Sigmoid colon (tissue), 4 donors: ENCODE results near the gene RAB1B.

ENCODE experiments used
- EP300 ChIP-seq, 4 donors: sonication (generic); formaldehyde crosslinking; IDR thresholded peaks; one replicate each; pipeline ENCODE4 v1.6.1; 2017; ENCODE audit warnings: antibody characterized with exemption in 4 of 4
- POLR2A ChIP-seq, 2 donors: fragments of 450-650 bp; IDR thresholded peaks; one replicate each; pipeline ENCODE4 v1.6.1; 2016; ENCODE audit warnings: antibody characterized with exemption in 2 of 2, mild to moderate bottlenecking in 2 of 2, moderate library complexity in 2 of 2
- POLR2AphosphoS5 ChIP-seq, 4 donors: sonication (generic); formaldehyde crosslinking; IDR thresholded peaks; one replicate each; pipeline ENCODE4 v1.6.1; 2017; ENCODE audit warnings: antibody characterized with exemption in 4 of 4
- TF ChIP-seq, protein P1 (sequence below), 4 experiments: fragments of 450-650 bp in 3 of 4; fragments of 200-600 bp in 1 of 4; IDR thresholded peaks; one replicate each; pipeline ENCODE4 v1.5.1; 2016 to 2019; ENCODE audit warnings: antibody characterized with exemption in 4 of 4, mild to moderate bottlenecking in 3 of 4, moderate library complexity in 2 of 4

DNA sequence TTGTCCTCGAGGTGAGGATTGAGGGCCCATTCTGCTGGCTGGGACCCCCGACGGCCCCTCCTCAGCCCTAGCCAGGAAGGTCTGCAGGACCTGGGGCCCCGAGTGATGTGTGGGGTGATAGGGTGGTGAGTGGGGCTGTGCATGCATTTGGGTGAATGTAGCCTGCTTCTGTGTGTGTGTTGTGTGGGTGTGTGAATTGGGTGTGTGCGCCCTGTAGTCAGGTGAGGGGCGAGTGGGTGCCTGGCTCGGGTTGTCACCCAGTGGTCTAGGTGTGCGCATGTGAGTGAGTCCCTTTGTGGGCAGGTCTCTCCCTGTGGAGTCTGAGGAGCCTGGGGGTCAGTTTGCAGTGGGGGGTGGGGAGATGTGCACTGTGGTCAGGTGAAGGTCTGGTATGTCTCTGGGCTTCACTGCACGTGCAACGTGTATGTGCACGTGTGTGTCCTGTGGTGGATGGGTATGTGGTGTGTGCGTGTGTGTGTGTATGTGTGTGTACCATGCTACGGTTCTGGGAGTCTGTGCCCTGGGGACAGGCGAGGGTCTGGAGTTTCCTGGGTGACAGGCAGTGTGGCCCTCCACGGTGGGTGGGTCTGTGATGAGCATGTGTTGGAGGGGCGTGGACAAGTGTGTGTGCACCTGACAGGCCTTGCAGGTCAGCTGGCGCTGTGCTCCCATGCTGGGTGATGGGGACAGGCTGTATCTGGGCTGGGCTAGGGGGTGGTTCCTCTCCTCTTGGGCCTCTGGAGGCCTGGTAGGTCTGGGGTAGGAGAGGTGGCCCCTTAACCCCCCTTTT, 24.3 kb downstream of the RAB1B start:
- TF ChIP-seq, protein P1, sequence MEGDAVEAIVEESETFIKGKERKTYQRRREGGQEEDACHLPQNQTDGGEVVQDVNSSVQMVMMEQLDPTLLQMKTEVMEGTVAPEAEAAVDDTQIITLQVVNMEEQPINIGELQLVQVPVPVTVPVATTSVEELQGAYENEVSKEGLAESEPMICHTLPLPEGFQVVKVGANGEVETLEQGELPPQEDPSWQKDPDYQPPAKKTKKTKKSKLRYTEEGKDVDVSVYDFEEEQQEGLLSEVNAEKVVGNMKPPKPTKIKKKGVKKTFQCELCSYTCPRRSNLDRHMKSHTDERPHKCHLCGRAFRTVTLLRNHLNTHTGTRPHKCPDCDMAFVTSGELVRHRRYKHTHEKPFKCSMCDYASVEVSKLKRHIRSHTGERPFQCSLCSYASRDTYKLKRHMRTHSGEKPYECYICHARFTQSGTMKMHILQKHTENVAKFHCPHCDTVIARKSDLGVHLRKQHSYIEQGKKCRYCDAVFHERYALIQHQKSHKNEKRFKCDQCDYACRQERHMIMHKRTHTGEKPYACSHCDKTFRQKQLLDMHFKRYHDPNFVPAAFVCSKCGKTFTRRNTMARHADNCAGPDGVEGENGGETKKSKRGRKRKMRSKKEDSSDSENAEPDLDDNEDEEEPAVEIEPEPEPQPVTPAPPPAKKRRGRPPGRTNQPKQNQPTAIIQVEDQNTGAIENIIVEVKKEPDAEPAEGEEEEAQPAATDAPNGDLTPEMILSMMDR (IDR thresholded peaks at IDR 0.05) = no peak
- TF ChIP-seq EP300 (IDR thresholded peaks at IDR 0.05) (no peak), POLR2A (IDR thresholded peaks at IDR 0.05) (no peak), POLR2AphosphoS5 (IDR thresholded peaks at IDR 0.05) (no peak)
